PC-3 (cell line): ENCODE data around the gene CTNNA2. TPM values are rescaled to one million over a fixed set of nuclear protein-coding genes. Genes with fewer than 3 reads are reported as not detected.

Experiments
- ATAC-seq: fragments of 200-7000 bp; cut with Tn5 transposase; 2 replicates; pipeline ENCODE4 v1.9.1; 2020; ENCODE audit warnings: mild to moderate bottlenecking, moderate library complexity
- BruUV-seq: library from RNA; stranded (reverse); fragments of 400-500 nt; replicated peaks from 2 replicates; lab custom pipeline; 2021; lab: Mats Ljungman, UMichigan
- CTCF ChIA-PET: fragments of 300-600 bp; sonication (Branson Sonifier 250); formaldehyde crosslinking; loops from one replicate; lab custom pipeline; 2022; ENCODE audit warnings: antibody characterized with exemption; lab: Charles Lee
- POLR2A ChIA-PET: fragments of 300-600 bp; sonication (Branson Sonifier 250); formaldehyde crosslinking; loops from one replicate; lab custom pipeline; 2022; ENCODE audit warnings: antibody characterized with exemption; ENCODE audit not compliant: unreplicated experiment; lab: Charles Lee
- DNase-seq: peaks from one replicate; pipeline ENCODE4 v3.0.0-alpha.2; 2015
- H2AFZ ChIP-seq: fragments of 300-600 bp; sonication (generic); 2 replicates; pipeline ENCODE4 v1.6.0; 2016; ENCODE audit warnings: antibody characterized with exemption, low read length
- H3F3A ChIP-seq: fragments of 300-600 bp; sonication (generic); one replicate; pipeline ENCODE4 v1.6.0; 2017; ENCODE audit warnings: antibody characterized with exemption, low read length, control low read depth, mild to moderate bottlenecking; ENCODE audit not compliant: unreplicated experiment
- H3K27ac ChIP-seq: fragments of 300-600 bp; sonication (generic); 2 replicates; pipeline ENCODE4 v1.5.1; 2016; ENCODE audit warnings: mild to moderate bottlenecking, low read length
- H3K27me3 ChIP-seq: fragments of 300-600 bp; sonication (generic); 2 replicates; pipeline ENCODE4 v1.6.1; 2016; ENCODE audit warnings: low read length, mixed read lengths
- H3K36me3 ChIP-seq: fragments of 300-600 bp; sonication (generic); 2 replicates; pipeline ENCODE4 v1.6.1; 2016; ENCODE audit warnings: low read depth, mixed run types, low read length, mixed read lengths
- H3K4me1 ChIP-seq: fragments of 300-600 bp; sonication (generic); 2 replicates; pipeline ENCODE4 v1.5.1; 2016; ENCODE audit warnings: low read length; ENCODE audit not compliant: insufficient read depth
- H3K4me2 ChIP-seq: fragments of 300-600 bp; sonication (generic); 2 replicates; pipeline ENCODE4 v1.6.0; 2016; ENCODE audit warnings: low read length
- H3K4me3 ChIP-seq: fragments of 300-600 bp; sonication (generic); 2 replicates; pipeline ENCODE4 v1.5.1; 2016; ENCODE audit warnings: mild to moderate bottlenecking, low read length, mixed read lengths
- H3K79me2 ChIP-seq: fragments of 300-600 bp; sonication (generic); 2 replicates; pipeline ENCODE4 v1.6.1; 2017; ENCODE audit warnings: low read length, mixed read lengths
- H3K9ac ChIP-seq: fragments of 300-600 bp; sonication (generic); 2 replicates; pipeline ENCODE4 v1.6.0; 2016; ENCODE audit warnings: mild to moderate bottlenecking, low read length
- H3K9me2 ChIP-seq: fragments of 300-600 bp; sonication (generic); replicated peaks from 2 replicates; pipeline ENCODE4 v1.6.1; 2016; ENCODE audit warnings: mixed run types, low read length, mixed read lengths
- H3K9me3 ChIP-seq: fragments of 300-600 bp; sonication (generic); 2 replicates; pipeline ENCODE4 v1.6.1; 2016; ENCODE audit warnings: low read length, mixed read lengths
- H4K20me1 ChIP-seq: fragments of 300-600 bp; sonication (generic); 2 replicates; pipeline ENCODE4 v1.6.1; 2016; ENCODE audit warnings: low read length, mixed read lengths
- EZH2 ChIP-seq: fragments of 300-600 bp; sonication (generic); IDR thresholded peaks from one replicate; pipeline ENCODE4 v1.6.1; 2017; ENCODE audit warnings: antibody characterized with exemption, mild to moderate bottlenecking, low read length; ENCODE audit not compliant: unreplicated experiment
- EZH2phosphoT487 ChIP-seq: fragments of 300-600 bp; sonication (generic); IDR thresholded peaks from 2 replicates; pipeline ENCODE4 v1.6.1; 2018; ENCODE audit warnings: mild to moderate bottlenecking, antibody characterized with exemption, low read length, borderline replicate concordance
- intact Hi-C: fragments of 100-400 bp; cut with micrococcal nuclease; formaldehyde crosslinking; loops from 2 replicates; pipeline ENCODE4 v1.9.0; 2023
- total RNA-seq: library from RNA; depleted of rRNA; stranded (reverse); fragments of >200 nt; gene quantifications from 2 replicates; pipeline ENCODE4 v1.2.3, GENCODE V29; 2014
- TF ChIP-seq, protein P1 (sequence below): fragments of 300-600 bp; sonication (generic); conservative IDR thresholded peaks from 2 replicates; pipeline ENCODE4 v1.5.1; 2017; ENCODE audit warnings: antibody characterized with exemption, low read depth, mild to moderate bottlenecking, low read length

Gene CTNNA2
- total RNA-seq, 1 experiment from 2014 or later, result not detected

DNA sequence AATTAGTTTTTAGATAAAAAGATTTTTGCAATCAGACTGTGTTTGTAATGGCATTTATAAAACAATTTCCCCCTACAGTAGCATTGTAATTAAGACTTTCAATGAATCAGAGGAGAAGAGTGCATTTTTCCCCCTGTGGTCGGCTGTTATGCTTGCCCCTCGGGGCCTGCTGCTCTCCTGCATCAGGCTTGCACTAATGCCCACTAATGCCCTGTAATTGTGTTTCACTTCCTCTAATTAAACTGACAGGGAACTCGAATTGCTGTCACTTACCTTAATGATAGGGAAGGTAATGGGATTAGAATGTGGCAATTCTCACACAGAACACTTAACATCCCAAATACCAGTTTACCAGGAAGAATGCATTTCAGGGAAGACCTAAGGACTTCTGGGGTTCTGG is 852.9 kb downstream of the CTNNA2 start:
- TF ChIP-seq EZH2phosphoT487 (no peak), EZH2 (no peak)
- TF ChIP-seq, protein P1, sequence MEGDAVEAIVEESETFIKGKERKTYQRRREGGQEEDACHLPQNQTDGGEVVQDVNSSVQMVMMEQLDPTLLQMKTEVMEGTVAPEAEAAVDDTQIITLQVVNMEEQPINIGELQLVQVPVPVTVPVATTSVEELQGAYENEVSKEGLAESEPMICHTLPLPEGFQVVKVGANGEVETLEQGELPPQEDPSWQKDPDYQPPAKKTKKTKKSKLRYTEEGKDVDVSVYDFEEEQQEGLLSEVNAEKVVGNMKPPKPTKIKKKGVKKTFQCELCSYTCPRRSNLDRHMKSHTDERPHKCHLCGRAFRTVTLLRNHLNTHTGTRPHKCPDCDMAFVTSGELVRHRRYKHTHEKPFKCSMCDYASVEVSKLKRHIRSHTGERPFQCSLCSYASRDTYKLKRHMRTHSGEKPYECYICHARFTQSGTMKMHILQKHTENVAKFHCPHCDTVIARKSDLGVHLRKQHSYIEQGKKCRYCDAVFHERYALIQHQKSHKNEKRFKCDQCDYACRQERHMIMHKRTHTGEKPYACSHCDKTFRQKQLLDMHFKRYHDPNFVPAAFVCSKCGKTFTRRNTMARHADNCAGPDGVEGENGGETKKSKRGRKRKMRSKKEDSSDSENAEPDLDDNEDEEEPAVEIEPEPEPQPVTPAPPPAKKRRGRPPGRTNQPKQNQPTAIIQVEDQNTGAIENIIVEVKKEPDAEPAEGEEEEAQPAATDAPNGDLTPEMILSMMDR, result no peak
- Histone ChIP-seq H2AFZ (no peak overlapping the region), H3K4me1 (no peaks in the 10 kb centered on the region), H3K9me2 (no peaks in the 10 kb centered on the region), H3K9ac (no peak overlapping the region), H3K79me2 (no peaks in the 10 kb centered on the region), H3F3A (no peaks in the 10 kb centered on the region), H3K27me3 (0 out of 2 replicates have a peak, but pooled peaks cover 13% of the 10 kb centered on the region), H3K36me3 (no peaks in the 10 kb centered on the region), H4K20me1 (no peaks in the 10 kb centered on the region), H3K27ac (no peak overlapping the region), H3K4me3 (no peak overlapping the region), H3K4me2 (no peak overlapping the region), H3K9me3 (peaks cover 4% of the 10 kb centered on the region; the same call in 1 of the 2 replicates)
- CTCF ChIA-PET, result no interaction called here
- BruUV-seq, result no TSS peak
- intact Hi-C loops, result no loop called here
- no peak for DNase-seq
- ATAC-seq, result no peak
- POLR2A ChIA-PET, result no interaction called here

DNA sequence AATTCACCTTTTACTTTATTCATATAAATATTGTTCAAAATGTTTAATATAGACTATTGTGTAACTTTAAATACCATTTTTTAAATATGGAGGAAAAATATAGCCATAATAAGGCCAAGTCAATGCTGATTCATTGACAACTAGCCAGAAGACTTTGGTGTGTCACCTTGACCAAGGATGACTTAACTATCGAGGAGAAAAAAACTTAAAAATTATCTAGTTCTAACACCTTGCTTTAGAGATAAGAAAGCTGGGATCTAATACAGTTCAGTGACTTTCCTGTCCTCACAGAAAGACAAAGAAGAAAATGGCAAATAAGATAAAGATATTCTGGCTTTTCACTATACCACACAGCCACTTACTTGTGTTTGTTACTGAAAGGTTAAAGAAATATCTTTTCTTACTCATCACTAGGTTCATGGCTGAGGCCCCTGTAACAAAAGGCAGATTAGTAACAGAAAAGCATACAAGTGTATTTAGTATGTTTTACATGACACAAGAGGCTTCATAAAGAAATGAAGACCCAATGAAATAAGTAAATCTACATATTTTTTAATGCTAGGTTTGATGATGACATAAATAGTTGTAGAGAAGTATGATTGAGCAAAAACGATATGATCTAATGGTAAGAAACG is 857.6 kb downstream of the CTNNA2 start:
- no peak overlapping the region for H3K4me2 ChIP-seq
- H2AFZ ChIP-seq, result no peak overlapping the region
- no peaks in the 10 kb centered on the region for H4K20me1 ChIP-seq
- no peaks in the 10 kb centered on the region for H3K9me2 ChIP-seq
- ChIA-PET CTCF (interaction anchor here (0.6 kb wide), 1 partner anchor 8 kb away, joined by 3 read pairs; no protein-coding TSS in a partner anchor), POLR2A (no interaction called here)
- H3K79me2 ChIP-seq, result no peaks in the 10 kb centered on the region
- no peaks in the 10 kb centered on the region for H3F3A ChIP-seq
- TF ChIP-seq EZH2phosphoT487, result no peak
- TF ChIP-seq EZH2, result no peak
- TF ChIP-seq, protein P1, result no peak
- H3K4me1 ChIP-seq, result no peaks in the 10 kb centered on the region
- BruUV-seq, result no TSS peak
- no peaks in the 10 kb centered on the region for H3K36me3 ChIP-seq
- ATAC-seq, result no peak
- H3K9ac ChIP-seq, result no peak overlapping the region
- no peak overlapping the region for H3K27ac ChIP-seq
- H3K4me3 ChIP-seq, result no peak overlapping the region
- H3K9me3 ChIP-seq, result peaks cover 7% of the 10 kb centered on the region; the same call in 1 of the 2 replicates
- intact Hi-C loops, result no loop called here
- H3K27me3 ChIP-seq, result 0 out of 2 replicates have a peak, but pooled peaks cover 8% of the 10 kb centered on the region
- no peak for DNase-seq

DNA sequence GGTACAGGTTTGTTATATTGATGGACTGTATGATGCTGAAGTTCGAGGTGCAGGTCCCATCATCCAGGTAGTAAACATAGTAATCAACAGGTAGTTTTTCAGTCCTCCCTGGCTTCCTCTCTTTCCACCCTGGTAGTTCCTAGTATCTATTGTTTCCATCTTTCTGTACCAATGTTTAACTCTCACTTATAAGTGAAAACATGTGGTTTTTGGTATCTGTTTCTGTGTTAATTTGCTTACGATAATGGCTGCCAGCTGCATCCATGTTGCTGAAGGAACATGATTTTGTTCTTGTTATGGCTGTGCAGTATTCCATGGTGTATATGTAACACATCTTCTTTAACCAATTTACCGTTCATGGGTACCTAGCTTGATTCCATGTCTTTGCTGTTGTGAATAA is 861.3 kb downstream of the CTNNA2 start:
- BruUV-seq, result no TSS peak
- Histone ChIP-seq H3K9me3 (0 out of 2 replicates have a peak, but pooled peaks cover 3% of the 10 kb centered on the region), H2AFZ (no peak overlapping the region), H3K4me1 (no peaks in the 10 kb centered on the region), H3K79me2 (no peaks in the 10 kb centered on the region), H3K4me3 (no peak overlapping the region), H3K36me3 (no peaks in the 10 kb centered on the region), H3K27me3 (no peaks in the 10 kb centered on the region), H3K27ac (no peak overlapping the region), H4K20me1 (no peaks in the 10 kb centered on the region), H3F3A (no peaks in the 10 kb centered on the region), H3K4me2 (no peak overlapping the region), H3K9ac (no peak overlapping the region), H3K9me2 (no peaks in the 10 kb centered on the region)
- ChIA-PET POLR2A (no interaction called here), CTCF (no interaction called here)
- DNase-seq, result no peak
- TF ChIP-seq EZH2phosphoT487, result no peak
- TF ChIP-seq, protein P1, result no peak
- no peak for TF ChIP-seq EZH2
- no peak for ATAC-seq
- intact Hi-C loops, result no loop called here
